ENCODE measurements around the gene BSPH1. TPM values are rescaled to one million over a fixed set of nuclear protein-coding genes. Genes with fewer than 3 reads are reported as not detected.

Gene BSPH1
- total RNA-seq, 1 donor from 2014 or later, result not detected

DNA sequence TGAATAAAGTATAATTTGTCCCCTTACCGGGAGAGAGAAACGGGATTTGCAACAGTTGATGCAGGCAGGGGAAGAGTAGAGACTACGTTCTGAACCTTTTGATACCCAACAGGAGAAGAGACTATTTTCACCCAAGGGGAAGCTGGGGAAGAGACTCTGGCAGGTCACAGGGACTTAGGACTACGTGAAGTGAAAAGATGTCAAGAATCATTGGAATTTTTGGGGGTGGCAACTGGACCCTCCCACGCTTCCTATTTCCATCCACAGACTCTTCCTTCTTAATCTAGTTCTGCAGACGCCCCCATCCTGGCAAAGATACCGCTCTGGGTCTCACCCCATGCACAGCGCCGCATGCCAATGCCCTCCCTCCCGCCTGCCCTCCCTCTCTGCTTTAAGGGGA is 38.1 kb upstream of the BSPH1 start:
- no peak overlapping the region for H3K4me3 Mint-ChIP-seq (ENCODE audit: unreplicated experiment)
- Histone ChIP-seq H3K9ac (ENCODE audit: low read length) (no peak overlapping the region), H3K9me3 (ENCODE audit: insufficient read depth, low read depth, low read length) (no peaks in the 10 kb centered on the region), H4K20me1 (ENCODE audit: insufficient read depth, low read length) (no peaks in the 10 kb centered on the region), H2AFZ (ENCODE audit: low read depth, low read length) (no peak overlapping the region), H3K79me2 (ENCODE audit: insufficient read depth, low read length) (no peaks in the 10 kb centered on the region), H3K36me3 (ENCODE audit: insufficient read depth, low read length) (no peaks in the 10 kb centered on the region), H3K4me2 (ENCODE audit: low read length) (no peak overlapping the region), H3K4me3 (ENCODE audit: insufficient read depth, low read depth, low read length) (no peak overlapping the region), H3K27me3 (ENCODE audit: insufficient read depth, low read length) (no peaks in the 10 kb centered on the region), H3K27ac (ENCODE audit: low read depth, low read length) (no peak overlapping the region), H3K4me1 (ENCODE audit: insufficient read depth, low read length) (no peaks in the 10 kb centered on the region)
- H3K36me3 Mint-ChIP-seq (ENCODE audit: low read depth, unreplicated experiment), result no peaks in the 10 kb centered on the region
- no peak for DNase-seq (ENCODE audit: low read depth)
- no peaks in the 10 kb centered on the region for H3K9me3 Mint-ChIP-seq (ENCODE audit: unreplicated experiment)
- TF ChIP-seq, protein P1, sequence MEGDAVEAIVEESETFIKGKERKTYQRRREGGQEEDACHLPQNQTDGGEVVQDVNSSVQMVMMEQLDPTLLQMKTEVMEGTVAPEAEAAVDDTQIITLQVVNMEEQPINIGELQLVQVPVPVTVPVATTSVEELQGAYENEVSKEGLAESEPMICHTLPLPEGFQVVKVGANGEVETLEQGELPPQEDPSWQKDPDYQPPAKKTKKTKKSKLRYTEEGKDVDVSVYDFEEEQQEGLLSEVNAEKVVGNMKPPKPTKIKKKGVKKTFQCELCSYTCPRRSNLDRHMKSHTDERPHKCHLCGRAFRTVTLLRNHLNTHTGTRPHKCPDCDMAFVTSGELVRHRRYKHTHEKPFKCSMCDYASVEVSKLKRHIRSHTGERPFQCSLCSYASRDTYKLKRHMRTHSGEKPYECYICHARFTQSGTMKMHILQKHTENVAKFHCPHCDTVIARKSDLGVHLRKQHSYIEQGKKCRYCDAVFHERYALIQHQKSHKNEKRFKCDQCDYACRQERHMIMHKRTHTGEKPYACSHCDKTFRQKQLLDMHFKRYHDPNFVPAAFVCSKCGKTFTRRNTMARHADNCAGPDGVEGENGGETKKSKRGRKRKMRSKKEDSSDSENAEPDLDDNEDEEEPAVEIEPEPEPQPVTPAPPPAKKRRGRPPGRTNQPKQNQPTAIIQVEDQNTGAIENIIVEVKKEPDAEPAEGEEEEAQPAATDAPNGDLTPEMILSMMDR (IDR thresholded peaks at IDR 0.05; ENCODE audit: insufficient read depth, low read depth, low read length), result no peak
- TF ChIP-seq EZH2 (IDR thresholded peaks at IDR 0.05; ENCODE audit: insufficient read depth, low read length), result no peak
- FAIRE-seq, result no peak
- H3K4me1 Mint-ChIP-seq (ENCODE audit: low read depth, unreplicated experiment), result no peaks in the 10 kb centered on the region
- H3K27ac Mint-ChIP-seq (ENCODE audit: unreplicated experiment), result no peak overlapping the region
- peaks cover 12% of the 10 kb centered on the region for H3K27me3 Mint-ChIP-seq (ENCODE audit: low read depth, unreplicated experiment)

DNA sequence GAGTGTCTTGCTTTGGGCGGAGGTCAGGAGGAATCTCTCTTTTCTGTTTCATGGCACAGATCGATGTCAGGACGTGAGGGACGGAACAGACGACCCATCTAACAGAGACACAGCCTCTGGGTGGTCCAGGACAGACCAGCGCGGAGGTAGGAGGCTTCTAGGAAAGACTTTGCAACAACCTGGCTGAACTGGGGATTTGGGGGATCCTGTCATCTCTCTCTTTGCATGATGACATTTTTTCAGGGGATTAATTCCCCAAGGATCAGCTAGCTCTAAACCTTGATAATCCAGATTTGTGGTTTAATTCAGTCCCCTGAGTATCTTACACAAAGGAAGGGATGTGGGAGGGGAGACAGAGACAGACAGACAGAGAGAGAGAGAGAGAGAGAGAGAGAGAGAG is 37.5 kb upstream of the BSPH1 start:
- Mint-ChIP-seq H3K9me3 (ENCODE audit: unreplicated experiment) (no peaks in the 10 kb centered on the region), H3K36me3 (ENCODE audit: low read depth, unreplicated experiment) (no peaks in the 10 kb centered on the region), H3K4me3 (ENCODE audit: unreplicated experiment) (no peak overlapping the region), H3K27ac (ENCODE audit: unreplicated experiment) (no peak overlapping the region), H3K4me1 (ENCODE audit: low read depth, unreplicated experiment) (no peaks in the 10 kb centered on the region), H3K27me3 (ENCODE audit: low read depth, unreplicated experiment) (peaks cover 12% of the 10 kb centered on the region)
- DNase-seq (ENCODE audit: low read depth), result no peak
- Histone ChIP-seq H3K9me3 (ENCODE audit: insufficient read depth, low read depth, low read length) (no peaks in the 10 kb centered on the region), H3K27ac (ENCODE audit: low read depth, low read length) (no peak overlapping the region), H3K36me3 (ENCODE audit: insufficient read depth, low read length) (no peaks in the 10 kb centered on the region), H3K4me2 (ENCODE audit: low read length) (no peak overlapping the region), H3K4me3 (ENCODE audit: insufficient read depth, low read depth, low read length) (no peak overlapping the region), H2AFZ (ENCODE audit: low read depth, low read length) (no peak overlapping the region), H4K20me1 (ENCODE audit: insufficient read depth, low read length) (no peaks in the 10 kb centered on the region), H3K79me2 (ENCODE audit: insufficient read depth, low read length) (no peaks in the 10 kb centered on the region), H3K27me3 (ENCODE audit: insufficient read depth, low read length) (no peaks in the 10 kb centered on the region), H3K9ac (ENCODE audit: low read length) (no peak overlapping the region), H3K4me1 (ENCODE audit: insufficient read depth, low read length) (no peaks in the 10 kb centered on the region)
- FAIRE-seq, result no peak
- TF ChIP-seq EZH2 (IDR thresholded peaks at IDR 0.05; ENCODE audit: insufficient read depth, low read length), result no peak
- TF ChIP-seq, protein P1 (IDR thresholded peaks at IDR 0.05; ENCODE audit: insufficient read depth, low read depth, low read length), result no peak

DNA sequence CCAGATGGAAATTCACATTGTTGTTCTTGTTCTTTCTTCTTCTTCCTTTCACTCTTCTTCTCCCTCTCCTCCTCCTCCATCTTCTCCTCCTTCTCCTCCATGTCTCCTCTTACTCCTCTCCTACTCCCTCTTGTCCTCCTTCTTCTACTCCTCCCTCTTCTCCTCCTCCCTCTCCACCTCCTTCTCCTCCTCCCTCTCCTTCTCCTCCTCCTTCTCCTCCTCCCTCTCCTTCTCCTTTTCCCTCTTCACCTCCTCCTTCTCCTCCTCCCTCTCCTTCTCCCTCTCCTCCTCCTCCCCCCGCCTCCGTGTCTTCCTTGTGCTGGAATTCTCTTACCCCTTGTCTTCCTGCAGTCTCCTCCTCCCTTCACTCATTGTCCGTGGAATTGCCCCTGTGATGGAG is 33.5 kb upstream of the BSPH1 start:
- Histone ChIP-seq H3K27me3 (ENCODE audit: insufficient read depth, low read length) (no peaks in the 10 kb centered on the region), H4K20me1 (ENCODE audit: insufficient read depth, low read length) (no peaks in the 10 kb centered on the region), H3K79me2 (ENCODE audit: insufficient read depth, low read length) (no peaks in the 10 kb centered on the region), H2AFZ (ENCODE audit: low read depth, low read length) (no peak overlapping the region), H3K9me3 (ENCODE audit: insufficient read depth, low read depth, low read length) (no peaks in the 10 kb centered on the region), H3K36me3 (ENCODE audit: insufficient read depth, low read length) (no peaks in the 10 kb centered on the region), H3K4me3 (ENCODE audit: insufficient read depth, low read depth, low read length) (no peak overlapping the region), H3K4me1 (ENCODE audit: insufficient read depth, low read length) (no peaks in the 10 kb centered on the region), H3K27ac (ENCODE audit: low read depth, low read length) (no peak overlapping the region), H3K4me2 (ENCODE audit: low read length) (no peak overlapping the region), H3K9ac (ENCODE audit: low read length) (no peak overlapping the region)
- no peak for TF ChIP-seq EZH2 (IDR thresholded peaks at IDR 0.05; ENCODE audit: insufficient read depth, low read length)
- TF ChIP-seq, protein P1 (IDR thresholded peaks at IDR 0.05; ENCODE audit: insufficient read depth, low read depth, low read length), result no peak
- Mint-ChIP-seq H3K27me3 (ENCODE audit: low read depth, unreplicated experiment) (peaks cover 19% of the 10 kb centered on the region), H3K27ac (ENCODE audit: unreplicated experiment) (peak overlapping the region; percentile 58), H3K36me3 (ENCODE audit: low read depth, unreplicated experiment) (no peaks in the 10 kb centered on the region), H3K9me3 (ENCODE audit: unreplicated experiment) (peaks cover 3% of the 10 kb centered on the region), H3K4me1 (ENCODE audit: low read depth, unreplicated experiment) (no peaks in the 10 kb centered on the region), H3K4me3 (ENCODE audit: unreplicated experiment) (no peak overlapping the region)
- DNase-seq (ENCODE audit: low read depth) (no peak), FAIRE-seq (no peak)
